ENCODE results near the gene EMX2. TPM values are rescaled to one million over a fixed set of nuclear protein-coding genes. Genes with fewer than 3 reads are reported as not detected.
A peak's percentile ranks its signal among the peaks of the same experiment; 100 is the strongest.

EMX2 gene
- total RNA-seq, 1 donor = 1.4 TPM

DNA sequence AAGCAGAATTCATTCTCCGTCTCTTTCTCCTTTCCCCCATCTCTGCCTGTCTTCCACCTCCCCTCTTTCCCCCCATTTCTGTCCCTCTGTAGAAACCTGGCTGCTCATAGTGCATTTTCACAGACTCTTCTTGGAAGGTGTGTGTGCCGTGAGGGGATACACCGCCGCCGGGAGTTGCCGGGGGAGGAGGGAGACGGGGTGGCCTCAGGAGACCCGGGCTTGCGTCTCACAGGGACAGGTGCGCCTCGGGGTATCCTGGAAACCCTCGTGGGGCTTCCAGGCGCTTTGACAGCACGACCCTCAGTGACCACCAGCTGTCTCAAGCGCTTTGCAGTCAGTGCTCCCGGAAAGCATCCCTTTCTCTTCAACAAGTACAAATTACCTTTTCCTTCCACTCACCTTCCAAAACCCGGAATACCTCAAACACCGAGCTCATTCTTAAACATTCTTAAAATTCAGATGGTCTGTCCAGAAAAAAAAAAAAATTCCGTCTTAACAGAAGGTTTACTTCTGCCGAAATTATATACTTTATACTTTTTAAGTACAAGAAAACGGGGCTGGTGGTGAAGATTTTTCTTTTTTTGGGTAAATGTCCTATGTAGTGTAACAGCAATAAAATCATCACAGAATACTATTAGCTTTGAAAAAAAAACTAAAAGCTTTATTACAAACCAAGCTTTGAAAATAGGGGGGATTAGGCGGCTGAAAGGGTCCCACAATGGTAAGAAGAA is 8.2 kb downstream of the EMX2 start:
- no peak for TF ChIP-seq CTCF (IDR thresholded peaks at IDR 0.05; ENCODE audit: extremely low read depth, low read depth, low read length)
- no peak overlapping the region for H2AFZ ChIP-seq (ENCODE audit: low read length)
- no peaks in the 10 kb centered on the region for H3K79me2 ChIP-seq (ENCODE audit: insufficient read depth, low read length)
- no peaks in the 10 kb centered on the region for H4K20me1 ChIP-seq (ENCODE audit: insufficient read depth, low read length)
- no peak for DNase-seq (ENCODE audit: insufficient read length, low spot score, missing footprints)
- no peaks in the 10 kb centered on the region for H3K36me3 ChIP-seq (ENCODE audit: insufficient read depth, low read length)
- H3K9me3 ChIP-seq (ENCODE audit: low read depth, low read length) = no peaks in the 10 kb centered on the region
- no peak overlapping the region for H3K27ac ChIP-seq (ENCODE audit: low read depth, low read length)
- H3K4me2 ChIP-seq (ENCODE audit: insufficient read depth, low read length) = no peak overlapping the region
- no peak overlapping the region for H3K4me3 ChIP-seq (ENCODE audit: insufficient read depth, low read length)
- H3K27me3 ChIP-seq (ENCODE audit: insufficient read depth, low read length) = peaks cover 74% of the 10 kb centered on the region
- no peaks in the 10 kb centered on the region for H3K4me1 ChIP-seq (ENCODE audit: insufficient read depth, low read length)

DNA sequence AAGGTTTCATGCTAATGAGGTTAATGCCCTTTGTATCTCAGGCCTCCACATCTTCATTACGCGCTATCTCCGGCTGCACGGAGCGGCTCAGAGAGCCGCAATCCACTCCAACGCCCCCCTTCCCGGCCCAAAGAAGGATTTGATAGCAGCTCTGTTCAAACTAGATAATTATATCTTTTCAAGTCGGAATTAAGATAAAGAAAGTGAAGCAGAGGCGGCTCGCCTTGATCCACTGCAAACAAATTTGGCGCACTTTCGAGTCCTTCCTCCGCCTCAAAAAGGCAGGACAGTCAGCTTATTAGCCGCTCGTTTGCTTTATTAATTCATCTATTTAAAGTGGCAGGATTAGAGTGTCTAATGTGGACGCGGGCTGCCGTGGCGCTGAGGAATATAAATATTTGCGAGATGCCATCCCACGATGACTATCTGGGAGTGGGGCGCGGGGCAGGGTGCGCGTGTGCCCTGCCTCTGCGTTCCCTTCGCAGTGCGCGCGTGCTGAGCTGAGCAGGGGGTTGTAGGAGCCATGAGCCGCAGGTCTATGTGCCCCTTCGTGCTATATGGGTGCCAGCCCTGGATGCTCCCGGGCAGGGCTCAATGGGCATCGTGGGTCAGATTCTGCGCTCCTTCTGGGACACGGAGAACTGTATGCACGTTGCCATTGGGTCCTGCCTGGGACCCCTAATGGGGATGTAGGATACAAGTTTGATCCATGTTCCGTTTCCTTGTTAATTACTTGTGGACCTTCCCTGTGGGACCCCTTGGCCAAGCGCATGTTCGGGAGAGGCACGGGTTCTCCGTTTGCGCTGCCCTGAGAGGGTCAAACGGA is 9.0 kb downstream of the EMX2 start:
- no peaks in the 10 kb centered on the region for H4K20me1 ChIP-seq (ENCODE audit: insufficient read depth, low read length)
- H3K4me1 ChIP-seq (ENCODE audit: insufficient read depth, low read length) = no peaks in the 10 kb centered on the region
- no peak overlapping the region for H3K27ac ChIP-seq (ENCODE audit: low read depth, low read length)
- peak; percentile 49 for DNase-seq (ENCODE audit: insufficient read length, low spot score, missing footprints)
- peaks cover 66% of the 10 kb centered on the region for H3K27me3 ChIP-seq (ENCODE audit: insufficient read depth, low read length)
- H2AFZ ChIP-seq (ENCODE audit: low read length) = no peak overlapping the region
- no peak overlapping the region for H3K4me3 ChIP-seq (ENCODE audit: insufficient read depth, low read length)
- no peaks in the 10 kb centered on the region for H3K79me2 ChIP-seq (ENCODE audit: insufficient read depth, low read length)
- no peaks in the 10 kb centered on the region for H3K9me3 ChIP-seq (ENCODE audit: low read depth, low read length)
- no peak for TF ChIP-seq CTCF (IDR thresholded peaks at IDR 0.05; ENCODE audit: extremely low read depth, low read depth, low read length)
- H3K36me3 ChIP-seq (ENCODE audit: insufficient read depth, low read length) = no peaks in the 10 kb centered on the region
- H3K4me2 ChIP-seq (ENCODE audit: insufficient read depth, low read length) = no peak overlapping the region

- Histone ChIP-seq H3K9me3 (ENCODE audit: low read depth, low read length) (no peaks in the 10 kb centered on the region), H3K4me2 (ENCODE audit: insufficient read depth, low read length) (no peak overlapping the region), H3K4me3 (ENCODE audit: insufficient read depth, low read length) (no peak overlapping the region), H2AFZ (ENCODE audit: low read length) (no peak overlapping the region), H3K27ac (ENCODE audit: low read depth, low read length) (no peak overlapping the region), H3K27me3 (ENCODE audit: insufficient read depth, low read length) (peaks cover 61% of the 10 kb centered on the region), H3K36me3 (ENCODE audit: insufficient read depth, low read length) (no peaks in the 10 kb centered on the region), H3K79me2 (ENCODE audit: insufficient read depth, low read length) (no peaks in the 10 kb centered on the region), H3K4me1 (ENCODE audit: insufficient read depth, low read length) (no peaks in the 10 kb centered on the region), H4K20me1 (ENCODE audit: insufficient read depth, low read length) (no peaks in the 10 kb centered on the region)
- no peak for DNase-seq (ENCODE audit: insufficient read length, low spot score, missing footprints)
- no peak for TF ChIP-seq CTCF (IDR thresholded peaks at IDR 0.05; ENCODE audit: extremely low read depth, low read depth, low read length)
Observed at GRCh38 chr10:117552156-117552631, 9.6 kb downstream of the EMX2 start.

GRCh38 chr10:117552701-117553141 is 10.2 kb downstream of the EMX2 start:
- Histone ChIP-seq H3K36me3 (ENCODE audit: insufficient read depth, low read length) (no peaks in the 10 kb centered on the region), H3K4me3 (ENCODE audit: insufficient read depth, low read length) (no peak overlapping the region), H4K20me1 (ENCODE audit: insufficient read depth, low read length) (no peaks in the 10 kb centered on the region), H3K4me2 (ENCODE audit: insufficient read depth, low read length) (no peak overlapping the region), H2AFZ (ENCODE audit: low read length) (no peak overlapping the region), H3K27ac (ENCODE audit: low read depth, low read length) (no peak overlapping the region), H3K4me1 (ENCODE audit: insufficient read depth, low read length) (no peaks in the 10 kb centered on the region), H3K9me3 (ENCODE audit: low read depth, low read length) (no peaks in the 10 kb centered on the region), H3K79me2 (ENCODE audit: insufficient read depth, low read length) (no peaks in the 10 kb centered on the region), H3K27me3 (ENCODE audit: insufficient read depth, low read length) (peaks cover 56% of the 10 kb centered on the region)
- no peak for DNase-seq (ENCODE audit: insufficient read length, low spot score, missing footprints)
- TF ChIP-seq CTCF (IDR thresholded peaks at IDR 0.05; ENCODE audit: extremely low read depth, low read depth, low read length) = no peak

All from osteoblast (primary cell).